Measurements from ENCODE around the gene FPGS. TPM values are rescaled to one million over a fixed set of nuclear protein-coding genes. Genes with fewer than 3 reads are reported as not detected.

The FPGS gene
- total RNA-seq, 6 experiments from 2014 or later = 51.9 to 69.2 (median 62.7) TPM

DNA sequence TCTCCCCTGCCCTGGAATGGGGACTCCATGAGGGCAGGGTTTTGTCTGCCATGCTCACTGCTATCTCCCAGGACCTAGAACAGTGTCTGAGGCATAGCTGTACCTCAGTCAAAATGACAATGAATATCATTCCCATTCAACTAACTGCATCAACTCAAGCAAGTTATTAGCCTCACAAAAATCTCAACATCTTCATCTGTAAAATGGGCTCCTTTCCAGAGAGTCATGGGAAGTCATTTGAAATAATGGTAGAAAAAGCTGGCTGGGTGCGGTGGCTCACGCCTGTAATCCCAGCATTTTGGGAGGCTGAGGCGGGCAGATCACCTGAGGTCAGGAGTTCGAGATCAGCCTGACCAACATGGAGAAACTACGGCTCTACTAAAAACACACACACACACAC, 33.6 kb upstream of the FPGS start:
- Mint-ChIP-seq H3K4me1 (ENCODE audit: low read depth) (peaks cover 8% of the 10 kb centered on the region), H3K36me3 (ENCODE audit: low read depth) (no peaks in the 10 kb centered on the region), H3K4me3 (no peak overlapping the region), H3K27me3 (ENCODE audit: insufficient read depth) (peaks cover 27% of the 10 kb centered on the region), H3K27ac (no peak overlapping the region), H3K9me3 (no peaks in the 10 kb centered on the region)
- DNase-seq = no peak
- TF ChIP-seq, protein P1, sequence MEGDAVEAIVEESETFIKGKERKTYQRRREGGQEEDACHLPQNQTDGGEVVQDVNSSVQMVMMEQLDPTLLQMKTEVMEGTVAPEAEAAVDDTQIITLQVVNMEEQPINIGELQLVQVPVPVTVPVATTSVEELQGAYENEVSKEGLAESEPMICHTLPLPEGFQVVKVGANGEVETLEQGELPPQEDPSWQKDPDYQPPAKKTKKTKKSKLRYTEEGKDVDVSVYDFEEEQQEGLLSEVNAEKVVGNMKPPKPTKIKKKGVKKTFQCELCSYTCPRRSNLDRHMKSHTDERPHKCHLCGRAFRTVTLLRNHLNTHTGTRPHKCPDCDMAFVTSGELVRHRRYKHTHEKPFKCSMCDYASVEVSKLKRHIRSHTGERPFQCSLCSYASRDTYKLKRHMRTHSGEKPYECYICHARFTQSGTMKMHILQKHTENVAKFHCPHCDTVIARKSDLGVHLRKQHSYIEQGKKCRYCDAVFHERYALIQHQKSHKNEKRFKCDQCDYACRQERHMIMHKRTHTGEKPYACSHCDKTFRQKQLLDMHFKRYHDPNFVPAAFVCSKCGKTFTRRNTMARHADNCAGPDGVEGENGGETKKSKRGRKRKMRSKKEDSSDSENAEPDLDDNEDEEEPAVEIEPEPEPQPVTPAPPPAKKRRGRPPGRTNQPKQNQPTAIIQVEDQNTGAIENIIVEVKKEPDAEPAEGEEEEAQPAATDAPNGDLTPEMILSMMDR (IDR thresholded peaks at IDR 0.05) = no peak

DNA sequence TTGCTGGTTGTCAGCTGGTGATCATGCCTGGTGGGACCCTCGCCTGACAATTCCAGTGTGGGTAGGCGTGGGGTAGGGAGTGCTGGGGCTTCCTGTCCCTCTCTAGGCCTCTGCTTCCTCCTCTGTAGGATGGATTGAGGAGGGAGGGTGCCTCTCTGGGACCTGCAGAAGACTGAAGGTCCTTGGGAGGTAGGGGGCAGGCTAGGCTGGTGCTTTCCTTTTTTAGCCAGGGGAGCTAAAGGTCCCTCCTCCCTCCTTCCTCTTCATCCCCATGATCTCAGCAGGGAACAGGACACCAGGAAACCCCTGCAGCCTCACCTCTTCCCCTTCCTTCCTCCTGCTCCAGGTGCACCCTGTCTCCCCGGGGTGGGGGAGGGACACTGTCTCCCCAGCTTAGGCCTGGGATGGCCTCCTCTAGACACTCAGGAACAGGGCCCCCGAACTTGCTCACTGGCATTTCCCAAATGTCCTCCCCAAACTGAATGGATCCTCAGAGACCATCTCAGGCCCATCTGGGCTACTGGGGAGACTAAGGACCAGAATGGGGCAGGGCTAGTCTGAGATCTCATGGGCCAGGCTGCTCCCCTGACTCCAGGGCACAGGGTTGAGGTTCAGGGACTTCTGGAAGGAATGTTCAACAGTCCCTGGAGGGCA, 32.6 kb upstream of the FPGS start:
- Mint-ChIP-seq H3K9me3 (no peaks in the 10 kb centered on the region), H3K4me1 (ENCODE audit: low read depth) (peaks cover 8% of the 10 kb centered on the region), H3K36me3 (ENCODE audit: low read depth) (no peaks in the 10 kb centered on the region), H3K27ac (no peak overlapping the region), H3K27me3 (ENCODE audit: insufficient read depth) (peaks cover 32% of the 10 kb centered on the region), H3K4me3 (peak overlapping the region; percentile 87; the same call in 1 of the 2 replicates)
- no peak for DNase-seq
- TF ChIP-seq, protein P1 (IDR thresholded peaks at IDR 0.05) = no peak

DNA sequence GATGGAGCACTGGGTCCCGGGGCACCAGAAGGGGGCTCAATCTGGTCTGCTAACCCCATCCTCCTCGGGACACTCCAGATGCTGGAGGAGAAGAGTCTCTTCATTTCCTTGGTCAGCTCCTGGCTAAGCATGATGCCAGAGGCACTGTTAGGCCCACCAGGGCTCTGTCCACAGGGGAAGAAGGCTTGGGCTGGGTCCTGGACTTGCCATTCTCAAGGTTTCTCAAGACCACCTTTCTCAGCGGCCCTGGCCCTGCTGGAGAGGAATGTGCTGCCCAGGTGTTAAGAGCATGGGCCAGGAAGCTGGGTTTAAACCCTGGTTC, 32.1 kb upstream of the FPGS start:
- Mint-ChIP-seq H3K27ac (no peak overlapping the region), H3K9me3 (no peaks in the 10 kb centered on the region), H3K27me3 (ENCODE audit: insufficient read depth) (peaks cover 32% of the 10 kb centered on the region), H3K36me3 (ENCODE audit: low read depth) (no peaks in the 10 kb centered on the region), H3K4me1 (ENCODE audit: low read depth) (peaks cover 8% of the 10 kb centered on the region), H3K4me3 (peak overlapping the region; percentile 87)
- TF ChIP-seq, protein P1 (IDR thresholded peaks at IDR 0.05) = no peak
- DNase-seq = no peak

DNA sequence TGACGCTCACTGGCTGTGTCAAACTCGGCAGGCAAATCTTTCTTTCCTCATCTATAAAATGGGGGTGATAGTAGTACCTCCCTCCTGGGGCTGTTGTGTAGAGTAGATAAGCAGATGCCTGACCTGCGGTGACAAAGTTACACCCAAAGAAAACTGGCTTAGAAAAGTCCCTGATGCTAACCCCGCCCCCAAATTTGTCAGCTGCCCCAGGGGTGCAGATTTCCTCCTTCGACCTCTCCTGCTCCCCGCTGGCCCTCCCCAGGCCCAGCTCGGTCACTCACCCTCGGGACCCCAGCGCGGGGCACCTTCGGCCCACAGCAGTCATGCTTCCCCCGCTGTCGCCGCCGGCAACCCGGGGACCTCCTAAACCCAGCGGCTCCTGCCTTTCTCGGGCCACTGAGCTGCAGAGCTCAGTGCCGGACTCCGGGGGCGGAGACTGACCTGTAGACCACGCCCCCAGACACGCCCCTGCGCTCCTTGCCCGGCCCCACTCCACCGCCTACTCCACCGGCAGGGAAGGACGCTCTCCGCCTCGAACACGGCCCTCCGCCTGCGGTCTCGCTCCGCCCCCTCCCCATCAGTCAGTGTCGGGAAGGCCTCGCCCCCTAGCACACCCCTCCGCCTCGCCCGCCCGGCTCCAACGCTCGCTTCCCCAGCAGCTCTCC, 31.6 kb upstream of the FPGS start:
- no peak overlapping the region for H3K27ac Mint-ChIP-seq
- TF ChIP-seq, protein P1 (IDR thresholded peaks at IDR 0.05) = no peak
- H3K9me3 Mint-ChIP-seq = no peaks in the 10 kb centered on the region
- H3K36me3 Mint-ChIP-seq (ENCODE audit: low read depth) = no peaks in the 10 kb centered on the region
- peak; percentile 96 for DNase-seq
- H3K4me1 Mint-ChIP-seq (ENCODE audit: low read depth) = peaks cover 8% of the 10 kb centered on the region
- peak overlapping the region; percentile 87 for H3K4me3 Mint-ChIP-seq
- peaks cover 32% of the 10 kb centered on the region for H3K27me3 Mint-ChIP-seq (ENCODE audit: insufficient read depth)

DNA sequence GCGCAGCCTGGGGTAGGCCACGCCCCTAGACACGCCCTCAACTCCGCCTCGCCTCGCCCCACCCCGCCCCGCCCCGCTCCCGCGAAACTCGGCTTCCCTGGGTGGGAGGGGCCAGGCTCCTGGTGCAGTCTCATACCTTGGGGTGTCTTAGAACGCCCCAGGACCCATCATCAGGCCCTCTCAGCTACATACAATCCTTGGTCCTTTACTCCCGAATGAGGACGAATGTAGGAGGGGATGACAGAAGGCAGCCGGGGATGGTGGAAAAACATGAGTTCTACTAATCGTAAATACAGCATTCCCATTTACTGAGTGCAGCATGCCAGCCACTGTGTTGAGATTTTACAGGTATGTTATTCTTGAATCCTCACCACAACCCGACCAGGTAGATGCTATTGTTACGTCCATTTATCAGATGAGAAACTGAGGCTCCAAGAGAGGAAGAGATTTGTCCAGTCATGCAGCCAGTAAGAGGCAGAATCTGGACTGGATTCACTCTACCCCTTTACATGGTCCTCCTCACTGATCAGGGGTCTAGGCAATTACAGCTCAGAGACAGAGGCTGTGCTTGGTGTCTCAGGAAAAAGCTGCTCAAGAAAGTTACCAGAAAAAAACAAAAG, 31.0 kb upstream of the FPGS start:
- no peaks in the 10 kb centered on the region for H3K9me3 Mint-ChIP-seq
- TF ChIP-seq, protein P1 (IDR thresholded peaks at IDR 0.05) = no peak
- peak overlapping the region; percentile 87 for H3K4me3 Mint-ChIP-seq
- no peak for DNase-seq
- H3K27ac Mint-ChIP-seq = no peak overlapping the region
- H3K36me3 Mint-ChIP-seq (ENCODE audit: low read depth) = no peaks in the 10 kb centered on the region
- peaks cover 8% of the 10 kb centered on the region for H3K4me1 Mint-ChIP-seq (ENCODE audit: low read depth)
- peaks cover 26% of the 10 kb centered on the region for H3K27me3 Mint-ChIP-seq (ENCODE audit: insufficient read depth)
